NT2/D1 (cell line): ENCODE results near the gene ASAP2.

ENCODE experiments used
- YY1 ChIP-seq: IDR thresholded peaks from 2 replicates; pipeline ENCODE4 v1.6.1; 2011; ENCODE audit not compliant: insufficient read length, insufficient read depth
- ZNF274 ChIP-seq: IDR thresholded peaks from 2 replicates; pipeline ENCODE4 v1.6.1; 2011; ENCODE audit warnings: mild to moderate bottlenecking, low read depth, low read length

DNA sequence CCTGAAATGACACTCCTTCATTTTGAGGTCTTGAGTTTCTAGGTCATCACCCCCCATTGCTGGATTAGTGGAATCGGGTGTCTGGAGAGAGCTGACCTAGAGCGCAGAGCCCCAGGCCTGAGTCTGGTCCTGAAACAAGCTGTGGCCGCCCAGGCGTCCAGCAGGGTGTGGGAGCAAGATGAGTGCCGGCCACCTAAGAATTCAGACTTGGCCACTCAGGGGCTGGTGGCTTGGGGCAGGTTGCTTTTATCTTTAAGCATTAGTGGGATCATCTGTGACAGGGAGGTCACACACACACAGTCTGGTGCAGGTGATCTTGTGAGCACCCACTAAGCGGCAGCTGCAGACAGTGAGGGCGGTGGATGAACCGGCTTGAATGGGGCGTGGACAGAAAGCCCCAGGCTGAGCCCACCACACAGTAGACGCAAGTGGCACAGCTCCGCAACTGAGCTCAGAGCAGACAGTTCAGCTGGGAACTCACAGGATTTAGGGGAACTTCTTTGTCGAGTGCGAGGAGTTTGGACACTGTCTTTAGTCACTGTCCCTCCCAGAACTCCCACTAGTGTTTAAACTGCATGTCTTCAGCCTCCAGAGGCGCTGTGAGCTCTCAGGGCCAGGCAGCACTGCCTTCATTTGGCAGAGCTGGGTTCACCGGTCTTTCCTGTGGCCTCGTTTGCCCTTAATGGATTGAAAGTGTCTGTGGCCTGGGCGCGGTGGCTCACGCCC lies 195.2 kb downstream of the ASAP2 start:
- TF ChIP-seq ZNF274 (no peak), YY1 (no peak)
